GM23248 (cell line): ENCODE data around the gene FOXG1. TPM values are rescaled to one million over a fixed set of nuclear protein-coding genes. Genes with fewer than 3 reads are reported as not detected.

Experiments used
- DNase-seq: peaks from one replicate; pipeline ENCODE4 v3.0.0-alpha.2; 2015
- H2AFZ ChIP-seq: fragments of 200-600 bp; sonication (generic); 2 replicates; pipeline ENCODE4 v1.6.1; 2016; ENCODE audit warnings: antibody characterized with exemption
- H3F3A ChIP-seq: fragments of 200-600 bp; sonication (generic); 2 replicates; pipeline ENCODE4 v1.6.1; 2016; ENCODE audit warnings: mild to moderate bottlenecking, antibody characterized with exemption, mixed run types; ENCODE audit not compliant: insufficient read depth
- H3K27ac ChIP-seq: fragments of 200-600 bp; sonication (generic); 2 replicates; pipeline ENCODE4 v1.5.1; 2016; ENCODE audit warnings: mild to moderate bottlenecking
- H3K27me3 ChIP-seq: fragments of 200-600 bp; sonication (generic); replicated peaks from 2 replicates; pipeline ENCODE4 v1.6.1; 2016; ENCODE audit warnings: mild to moderate bottlenecking; ENCODE audit not compliant: insufficient read depth
- H3K36me3 ChIP-seq: fragments of 200-600 bp; sonication (generic); 2 replicates; pipeline ENCODE4 v1.6.1; 2016; ENCODE audit warnings: low read depth, mild to moderate bottlenecking
- H3K4me1 ChIP-seq: fragments of 200-600 bp; sonication (generic); 2 replicates; pipeline ENCODE4 v1.6.1; 2016; ENCODE audit warnings: mild to moderate bottlenecking; ENCODE audit not compliant: insufficient read depth
- H3K4me2 ChIP-seq: fragments of 200-600 bp; sonication (generic); one replicate; pipeline ENCODE4 v1.6.1; 2016; ENCODE audit warnings: mild to moderate bottlenecking; ENCODE audit not compliant: unreplicated experiment
- H3K4me3 ChIP-seq: fragments of 200-600 bp; sonication (generic); 2 replicates; pipeline ENCODE4 v1.5.1; 2016; ENCODE audit warnings: mild to moderate bottlenecking
- H3K79me2 ChIP-seq: fragments of 200-600 bp; sonication (generic); 2 replicates; pipeline ENCODE4 v1.6.1; 2016; ENCODE audit warnings: mild to moderate bottlenecking; ENCODE audit not compliant: insufficient read depth
- H3K9ac ChIP-seq: fragments of 200-600 bp; sonication (generic); 2 replicates; pipeline ENCODE4 v1.6.1; 2016; ENCODE audit warnings: mild to moderate bottlenecking
- H3K9me2 ChIP-seq: fragments of 200-600 bp; sonication (generic); 2 replicates; pipeline ENCODE4 v1.6.1; 2016; ENCODE audit warnings: mixed run types, mild to moderate bottlenecking, moderate library complexity; ENCODE audit not compliant: insufficient read depth
- H3K9me3 ChIP-seq: fragments of 200-600 bp; sonication (generic); one replicate; pipeline ENCODE4 v1.6.1; 2017; ENCODE audit warnings: low read depth
- H4K20me1 ChIP-seq: fragments of 200-600 bp; sonication (generic); 2 replicates; pipeline ENCODE4 v1.6.0; 2016; ENCODE audit not compliant: insufficient read depth
- EZH2 ChIP-seq: fragments of 200-600 bp; sonication (generic); IDR thresholded peaks from 2 replicates; pipeline ENCODE4 v1.6.1; 2018; ENCODE audit warnings: antibody characterized with exemption, mild to moderate bottlenecking; ENCODE audit not compliant: insufficient read depth, poor library complexity, severe bottlenecking
- EZH2phosphoT487 ChIP-seq: fragments of 200-600 bp; sonication (generic); IDR thresholded peaks from 2 replicates; pipeline ENCODE4 v1.6.1; 2018; ENCODE audit warnings: antibody characterized with exemption, moderate library complexity, mild to moderate bottlenecking, low read depth; ENCODE audit not compliant: insufficient read depth
- WGBS, 2 experiments: methylation state at CpG; one replicate each; pipeline ENCODE4 v1.1.6; 2015 to 2017; ENCODE audit warnings: low lambda C conversion rate in 2 of 2, low coverage in 1 of 2; ENCODE audit errors: missing lambda C conversion rate in 2 of 2; 5-methylcytosine and 5-hydroxymethylcytosine counted together
- in situ Hi-C: fragments of 300-500 bp; cut with MboI; formaldehyde crosslinking; loops from 2 replicates; pipeline ENCODE4 v1.15.0; 2020
- polyA plus RNA-seq: library from polyadenylated mRNA; unstranded; fragments of >200 nt; fragmentation: Nextera tagmentation; extraction: Ambion mirVana; gene quantifications from 2 replicates; pipeline ENCODE4 v1.2.1, GENCODE V29; 2016
- total RNA-seq: library from RNA; depleted of rRNA; stranded (reverse); fragments of >200 nt; shearing (Covaris generic); gene quantifications from 2 replicates; pipeline ENCODE4 v1.2.3, GENCODE V29; 2014

FOXG1 gene
- total and polyA plus RNA-seq, 2 experiments from 2014 or later: not detected

- Histone ChIP-seq H3K9ac (no peak overlapping the region), H2AFZ (no peak overlapping the region), H3K4me2 (no peak overlapping the region), H3K27ac (no peak overlapping the region), H3K9me3 (no peaks in the 10 kb centered on the region), H3K4me3 (no peak overlapping the region; the same call in 1 of the 2 replicates), H4K20me1 (no peaks in the 10 kb centered on the region), H3K4me1 (no peaks in the 10 kb centered on the region), H3K79me2 (no peaks in the 10 kb centered on the region), H3F3A (0 out of 2 replicates have a peak, but pooled peaks cover 5% of the 10 kb centered on the region), H3K9me2 (no peaks in the 10 kb centered on the region), H3K36me3 (no peaks in the 10 kb centered on the region), H3K27me3 (peaks cover 99% of the 10 kb centered on the region)
- WGBS, 2 experiments: 5 to 7% methylated on average over 36 of the region's 36 CpGs
- DNase-seq: no peak
- in situ Hi-C loops: loop anchor here (10.0 to 25.0 kb wide), 4 partner anchors 465 to 1455 kb away; no protein-coding TSS in a partner anchor
- TF ChIP-seq EZH2 (no peak), EZH2phosphoT487 (0 out of 2 replicates have a peak, but pooled peaks have one; percentile 12)
These were observed 6.8 kb upstream of the FOXG1 start for GRCh38 chr14:28759653-28760313.

- H3K36me3 ChIP-seq: no peaks in the 10 kb centered on the region
- no peaks in the 10 kb centered on the region for H3K79me2 ChIP-seq
- peaks cover 99% of the 10 kb centered on the region for H3K27me3 ChIP-seq
- no peaks in the 10 kb centered on the region for H4K20me1 ChIP-seq
- in situ Hi-C loops: loop anchor here (25.0 kb wide), 1 partner anchor 1252 kb away; no protein-coding TSS in a partner anchor
- WGBS, 2 experiments: 5% methylated on average over 9 of the region's 9 CpGs
- no peak overlapping the region for H3K9ac ChIP-seq
- H3K9me3 ChIP-seq: no peaks in the 10 kb centered on the region
- no peak for DNase-seq
- H3K9me2 ChIP-seq: no peaks in the 10 kb centered on the region
- TF ChIP-seq EZH2: no peak
- TF ChIP-seq EZH2phosphoT487: no peak
- H2AFZ ChIP-seq: no peak overlapping the region
- no peaks in the 10 kb centered on the region for H3K4me1 ChIP-seq
- no peak overlapping the region for H3K4me2 ChIP-seq
- no peak overlapping the region for H3K4me3 ChIP-seq
- H3F3A ChIP-seq: 0 out of 2 replicates have a peak, but pooled peaks cover 5% of the 10 kb centered on the region
- no peak overlapping the region for H3K27ac ChIP-seq
These were observed 6.1 kb upstream of the FOXG1 start for GRCh38 chr14:28760431-28760996.

GRCh38 chr14:28761438-28762291 is 4.9 kb upstream of the FOXG1 start:
- TF ChIP-seq EZH2: no peak
- TF ChIP-seq EZH2phosphoT487: no peak
- in situ Hi-C loops: loop anchor here (25.0 kb wide), 1 partner anchor 1251 kb away; no protein-coding TSS in a partner anchor
- Histone ChIP-seq H3K4me2 (no peak overlapping the region), H3K27me3 (peaks cover 95% of the 10 kb centered on the region), H3F3A (0 out of 2 replicates have a peak, but pooled peaks cover 5% of the 10 kb centered on the region), H3K9me3 (no peaks in the 10 kb centered on the region), H3K27ac (no peak overlapping the region), H3K4me1 (no peaks in the 10 kb centered on the region), H3K9ac (no peak overlapping the region), H3K36me3 (no peaks in the 10 kb centered on the region), H4K20me1 (no peaks in the 10 kb centered on the region), H3K79me2 (no peaks in the 10 kb centered on the region), H3K9me2 (no peaks in the 10 kb centered on the region), H2AFZ (no peak overlapping the region), H3K4me3 (no peak overlapping the region)
- WGBS, 2 experiments: 15 to 17% methylated on average over 33 of the region's 33 CpGs
- no peak for DNase-seq

- no peak for DNase-seq
- no peak overlapping the region for H3K9ac ChIP-seq
- TF ChIP-seq EZH2phosphoT487 (no peak), EZH2 (no peak)
- H3K79me2 ChIP-seq: no peaks in the 10 kb centered on the region
- H3K4me2 ChIP-seq: no peak overlapping the region
- H3K9me3 ChIP-seq: no peaks in the 10 kb centered on the region
- H3K4me3 ChIP-seq: no peak overlapping the region
- no peaks in the 10 kb centered on the region for H3K4me1 ChIP-seq
- no peak overlapping the region for H3K27ac ChIP-seq
- 0 out of 2 replicates have a peak, but pooled peaks cover 5% of the 10 kb centered on the region for H3F3A ChIP-seq
- no peak overlapping the region for H2AFZ ChIP-seq
- H4K20me1 ChIP-seq: no peaks in the 10 kb centered on the region
- peaks cover 88% of the 10 kb centered on the region for H3K27me3 ChIP-seq
- no peaks in the 10 kb centered on the region for H3K9me2 ChIP-seq
- in situ Hi-C loops: loop anchor here (25.0 kb wide), 1 partner anchor 1250 kb away; no protein-coding TSS in a partner anchor
- no peaks in the 10 kb centered on the region for H3K36me3 ChIP-seq
- WGBS, 2 experiments: 14 to 16% methylated on average over 8 of the region's 8 CpGs
These were observed 4.2 kb upstream of the FOXG1 start for GRCh38 chr14:28762303-28762954.
